ENCODE results near the gene ZRANB2.

DNA sequence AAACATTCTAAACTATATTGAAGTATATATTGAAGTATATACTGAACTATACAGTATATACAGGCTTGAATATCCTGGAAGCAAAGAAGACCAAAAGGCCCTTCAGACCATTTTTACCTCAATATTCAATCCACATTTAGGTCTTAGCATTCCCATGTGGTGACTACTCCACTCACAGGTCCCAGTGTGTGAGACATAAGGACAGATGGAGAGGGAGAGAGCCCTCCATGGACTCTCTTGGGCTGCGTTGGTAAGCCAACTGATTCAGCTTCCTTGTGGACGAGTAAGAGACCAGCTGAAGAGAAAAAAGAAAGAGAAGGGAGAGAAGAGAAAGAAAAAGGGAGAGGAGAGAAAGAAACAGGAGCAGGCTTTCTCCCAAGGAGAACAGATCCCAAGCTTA is 37.3 kb upstream of the ZRANB2 start:
- TF ChIP-seq CTCF (conservative IDR thresholded peaks at IDR 0.05; ENCODE audit: low read length), result no peak
- TF ChIP-seq EZH2phosphoT487 (IDR thresholded peaks at IDR 0.05; ENCODE audit: borderline replicate concordance, low read depth, low read length), result no peak
